ENCODE measurements around the gene GLB1L2. TPM values are rescaled to one million over a fixed set of nuclear protein-coding genes. Genes with fewer than 3 reads are reported as not detected.

The GLB1L2 gene
- total and polyA plus RNA-seq, 8 donors = 4.1 to 11.9 (median 5.1) TPM

- Histone ChIP-seq H3K27me3 (peaks cover 0 to 55% of the 10 kb centered on the region in 2 donors), H3K9me3 (no peaks in the 10 kb centered on the region), H3K4me1 (no peaks in the 10 kb centered on the region), H3K4me3 (no peak overlapping the region), H3K27ac (no peak overlapping the region), H3K36me3 (no peaks in the 10 kb centered on the region)
- peak in 1 of 4 donors; percentile 55 for DNase-seq
- no peak for ATAC-seq
- intact Hi-C loops (cut with DNase I) = no loop called here
- TF ChIP-seq CTCF (IDR thresholded peaks at IDR 0.05) = no peak
These were observed 59.1 kb downstream of the GLB1L2 start for GRCh38 chr11:134390706-134391569.

GRCh38 chr11:134391656-134392055 is 59.9 kb downstream of the GLB1L2 start:
- no peak for TF ChIP-seq CTCF (IDR thresholded peaks at IDR 0.05)
- DNase-seq = peak in 1 of 4 donors; percentile 68
- intact Hi-C loops (cut with DNase I) = no loop called here
- peaks cover 0 to 48% of the 10 kb centered on the region in 2 donors for H3K27me3 ChIP-seq
- H3K4me3 ChIP-seq = no peak overlapping the region
- no peak for ATAC-seq
- no peaks in the 10 kb centered on the region for H3K36me3 ChIP-seq
- no peaks in the 10 kb centered on the region for H3K9me3 ChIP-seq
- H3K4me1 ChIP-seq = no peaks in the 10 kb centered on the region
- no peak overlapping the region for H3K27ac ChIP-seq

- no peak overlapping the region for H3K4me3 ChIP-seq
- H3K4me1 ChIP-seq = no peaks in the 10 kb centered on the region
- DNase-seq = peak in 1 of 4 donors; percentile 57
- no peaks in the 10 kb centered on the region for H3K36me3 ChIP-seq
- H3K27me3 ChIP-seq = peaks cover 0 to 50% of the 10 kb centered on the region in 2 donors
- H3K9me3 ChIP-seq = no peaks in the 10 kb centered on the region
- H3K27ac ChIP-seq = no peak overlapping the region
- intact Hi-C loops (cut with DNase I) = no loop called here
- ATAC-seq = no peak
- TF ChIP-seq CTCF (IDR thresholded peaks at IDR 0.05) = no peak
These were observed 61.3 kb downstream of the GLB1L2 start for GRCh38 chr11:134392953-134393615.

GRCh38 chr11:134393638-134394037 is 61.9 kb downstream of the GLB1L2 start:
- ATAC-seq = no peak
- Histone ChIP-seq H3K27ac (no peak overlapping the region), H3K4me3 (no peak overlapping the region), H3K36me3 (no peaks in the 10 kb centered on the region), H3K9me3 (no peaks in the 10 kb centered on the region), H3K4me1 (no peaks in the 10 kb centered on the region), H3K27me3 (peaks cover 0 to 54% of the 10 kb centered on the region in 2 donors)
- intact Hi-C loops (cut with DNase I) = no loop called here
- TF ChIP-seq CTCF (IDR thresholded peaks at IDR 0.05) = no peak
- peak in 2 of 4 donors; percentile 21 to 62 for DNase-seq

- Histone ChIP-seq H3K9me3 (no peaks in the 10 kb centered on the region), H3K4me1 (no peaks in the 10 kb centered on the region), H3K36me3 (no peaks in the 10 kb centered on the region), H3K4me3 (no peak overlapping the region), H3K27me3 (peaks cover 0 to 58% of the 10 kb centered on the region in 2 donors), H3K27ac (no peak overlapping the region)
- TF ChIP-seq CTCF (IDR thresholded peaks at IDR 0.05) = no peak
- intact Hi-C loops (cut with DNase I) = no loop called here
- ATAC-seq (no peak), DNase-seq (no peak)
These were observed 62.5 kb downstream of the GLB1L2 start for GRCh38 chr11:134394311-134394710.
